Raji (cell line): Measurements from ENCODE around the gene WNT7B.

Experiments used
- POLR2A ChIP-seq: IDR thresholded peaks from 2 replicates; pipeline ENCODE4 v1.6.1; 2011; ENCODE audit warnings: low read depth, low read length, control low read depth; ENCODE audit not compliant: insufficient read depth

The WNT7B gene

GRCh38 chr22:46011627-46012181, 34.7 kb upstream of the WNT7B start:
- TF ChIP-seq POLR2A = no peak

DNA sequence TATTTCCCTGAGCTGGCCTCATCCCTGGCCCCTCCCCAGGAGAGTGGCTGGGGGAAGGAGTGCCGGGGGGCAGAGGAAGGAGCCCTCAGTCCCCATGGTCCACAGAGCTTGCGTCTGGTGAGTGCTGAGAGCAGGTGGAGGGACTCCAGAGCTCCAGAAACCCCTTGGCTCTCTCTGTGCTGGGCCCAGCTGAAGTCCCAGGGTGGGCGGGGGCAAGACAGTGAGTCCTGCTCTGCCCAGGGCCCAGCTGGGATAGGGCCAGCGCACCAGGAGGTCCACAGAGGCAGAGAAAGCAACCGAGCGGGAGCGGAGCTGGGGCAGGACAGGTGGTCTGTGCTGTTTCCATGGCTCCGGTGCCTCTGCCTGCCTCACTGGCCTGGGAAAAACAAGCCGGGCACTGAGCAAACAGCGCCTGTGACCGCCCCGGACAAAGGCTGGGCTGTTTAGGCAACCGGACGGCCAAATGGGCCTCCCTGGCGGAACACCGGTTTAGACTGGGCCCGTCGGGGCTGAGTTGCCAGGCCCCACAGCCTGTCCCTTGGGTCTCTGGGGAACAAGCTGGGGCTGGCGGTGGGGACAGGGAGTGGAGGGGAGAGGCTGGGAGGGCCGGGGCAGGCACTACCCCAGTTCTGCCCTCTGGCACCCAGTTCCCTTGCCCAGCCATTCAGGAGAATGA, 34.1 kb upstream of the WNT7B start:
- no peak for TF ChIP-seq POLR2A

DNA sequence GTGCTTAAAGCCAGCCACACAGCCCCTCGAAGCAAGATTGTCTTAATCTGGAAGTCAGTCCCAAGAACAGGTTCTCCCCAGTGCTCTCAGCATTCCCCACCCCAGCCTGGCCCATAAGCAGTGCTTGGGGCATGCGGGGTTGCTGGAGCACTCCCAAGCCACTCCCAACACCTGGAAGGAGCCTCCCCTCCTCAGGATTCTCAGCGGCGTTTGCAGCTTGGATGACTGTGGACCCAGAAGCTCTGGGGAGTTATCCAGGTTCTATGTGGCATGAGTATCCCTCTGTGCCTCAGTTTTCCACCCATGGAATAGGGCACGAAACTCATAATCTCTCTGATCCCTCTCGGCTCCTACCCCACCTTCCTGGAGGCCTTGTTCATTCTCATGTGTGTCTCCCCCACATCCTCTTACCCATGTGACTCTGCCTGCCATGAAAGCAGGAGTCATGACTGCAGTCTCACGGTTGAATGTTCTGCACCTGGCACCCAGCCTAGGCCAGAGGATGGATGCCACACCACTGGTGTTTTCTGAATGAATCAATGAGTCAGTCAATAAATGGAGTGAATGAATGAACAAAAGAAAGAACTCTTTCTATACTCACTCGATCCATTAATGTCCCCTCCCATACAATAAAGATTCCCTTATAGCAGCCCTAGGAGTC, 33.4 kb upstream of the WNT7B start:
- no peak for TF ChIP-seq POLR2A

DNA sequence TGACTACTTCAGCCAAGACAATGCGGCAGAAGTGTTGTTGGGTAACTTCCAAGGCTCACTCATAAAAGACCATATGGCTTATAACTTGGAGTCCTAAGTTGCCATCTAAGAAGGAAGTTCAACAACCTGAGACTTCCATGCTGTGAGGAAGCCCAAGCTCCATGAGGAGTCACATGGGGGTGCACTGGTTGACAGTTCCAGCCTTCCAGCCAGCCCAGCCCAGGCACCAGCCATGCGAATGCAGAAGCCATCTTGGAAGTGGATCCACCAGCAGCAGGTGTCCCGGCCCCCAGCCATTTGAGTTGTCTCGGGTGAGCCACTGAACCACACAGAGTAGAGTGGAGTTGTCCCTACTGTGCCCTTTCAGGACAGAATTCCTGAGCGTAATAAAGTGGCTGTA, 32.8 kb upstream of the WNT7B start:
- no peak for TF ChIP-seq POLR2A

GRCh38 chr22:46008836-46009596, 32.1 kb upstream of the WNT7B start:
- no peak for TF ChIP-seq POLR2A

- TF ChIP-seq POLR2A = no peak
These were observed 31.3 kb upstream of the WNT7B start for GRCh38 chr22:46008291-46008690.

DNA sequence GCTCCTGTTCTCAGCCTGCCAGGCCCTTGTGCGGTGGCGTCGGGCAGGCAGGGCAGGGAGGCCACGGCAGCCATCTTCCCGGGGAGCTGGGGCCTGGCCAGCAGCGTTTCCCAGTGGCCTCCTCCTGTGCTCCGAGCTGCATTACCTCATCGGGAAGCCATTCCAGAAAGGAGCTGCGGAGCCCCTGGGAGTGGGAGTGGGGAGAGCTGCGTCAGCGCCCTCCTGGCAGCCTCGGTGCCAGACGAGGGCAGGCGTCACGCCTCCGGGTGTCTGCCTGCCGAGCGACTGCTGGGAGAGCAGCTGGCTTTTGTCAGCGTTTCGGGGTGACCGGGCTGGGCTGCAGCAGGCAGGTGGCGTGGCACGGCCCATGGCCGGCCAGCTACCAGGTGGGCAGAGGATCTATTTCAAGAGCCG, 30.9 kb upstream of the WNT7B start:
- no peak for TF ChIP-seq POLR2A

- TF ChIP-seq POLR2A = no peak
These were observed 30.3 kb upstream of the WNT7B start for GRCh38 chr22:46007003-46007847.

- TF ChIP-seq POLR2A = no peak
These were observed 29.5 kb upstream of the WNT7B start for GRCh38 chr22:46006379-46007002.

GRCh38 chr22:46004105-46004866, 27.3 kb upstream of the WNT7B start:
- no peak for TF ChIP-seq POLR2A

DNA sequence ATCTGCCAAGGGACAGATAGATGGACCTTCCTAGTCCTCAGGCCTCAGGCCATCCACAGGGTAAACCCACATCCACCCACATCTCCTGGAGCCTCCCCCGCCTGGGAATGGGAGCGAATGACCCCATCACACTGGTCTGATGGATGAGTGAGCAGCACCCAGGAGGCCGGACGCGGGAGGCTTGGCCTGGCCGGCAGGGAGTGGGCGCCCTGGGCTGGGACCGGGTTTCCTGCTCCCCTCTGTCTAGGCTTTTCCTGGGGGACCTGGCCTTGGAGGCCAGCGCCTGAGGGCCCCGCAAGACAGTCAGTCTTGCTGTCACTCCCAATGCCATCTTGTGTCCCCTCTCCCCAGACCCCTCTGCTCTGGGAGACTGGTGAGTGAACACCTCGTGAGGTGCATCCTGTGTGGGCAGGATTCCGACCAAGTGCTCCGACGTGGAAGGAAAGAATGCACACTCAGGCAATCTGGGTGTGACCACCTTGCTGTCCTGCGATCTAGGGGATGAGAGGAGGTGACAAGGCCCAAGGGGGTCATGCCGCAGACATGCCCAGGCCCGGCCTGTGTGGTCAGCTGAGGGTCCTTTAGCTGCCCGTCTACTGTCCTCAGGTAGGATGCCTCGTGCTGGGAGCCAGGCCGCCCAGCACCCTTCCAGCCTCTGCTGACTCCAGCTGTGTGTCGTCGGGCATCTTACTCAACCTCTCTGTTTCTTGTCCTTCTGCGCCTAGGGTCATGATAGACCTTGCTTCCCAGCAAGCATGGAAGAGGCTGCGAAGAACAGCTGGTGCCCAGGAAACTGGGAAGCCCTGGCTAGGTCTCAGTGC, 26.5 kb upstream of the WNT7B start:
- no peak for TF ChIP-seq POLR2A

GRCh38 chr22:46002757-46003270, 25.9 kb upstream of the WNT7B start:
- TF ChIP-seq POLR2A = no peak
